Neural progenitor cell (in vitro differentiated cells): Measurements from ENCODE around the gene TAF4.

Experiments
- EZH2 ChIP-seq: fragments of 200-600 bp; sonication (generic); IDR thresholded peaks from 2 replicates; pipeline ENCODE4 v1.6.1; 2017; ENCODE audit warnings: antibody characterized with exemption, mild to moderate bottlenecking, moderate library complexity
- EZH2phosphoT487 ChIP-seq: fragments of 200-600 bp; sonication (generic); IDR thresholded peaks from 2 replicates; pipeline ENCODE4 v1.6.1; 2017; ENCODE audit warnings: antibody characterized with exemption
- TF ChIP-seq, protein P1 (sequence below): fragments of 200-600 bp; sonication (generic); IDR thresholded peaks from 2 replicates; pipeline ENCODE4 v1.5.1; 2017; ENCODE audit warnings: antibody characterized with exemption, mild to moderate bottlenecking

DNA sequence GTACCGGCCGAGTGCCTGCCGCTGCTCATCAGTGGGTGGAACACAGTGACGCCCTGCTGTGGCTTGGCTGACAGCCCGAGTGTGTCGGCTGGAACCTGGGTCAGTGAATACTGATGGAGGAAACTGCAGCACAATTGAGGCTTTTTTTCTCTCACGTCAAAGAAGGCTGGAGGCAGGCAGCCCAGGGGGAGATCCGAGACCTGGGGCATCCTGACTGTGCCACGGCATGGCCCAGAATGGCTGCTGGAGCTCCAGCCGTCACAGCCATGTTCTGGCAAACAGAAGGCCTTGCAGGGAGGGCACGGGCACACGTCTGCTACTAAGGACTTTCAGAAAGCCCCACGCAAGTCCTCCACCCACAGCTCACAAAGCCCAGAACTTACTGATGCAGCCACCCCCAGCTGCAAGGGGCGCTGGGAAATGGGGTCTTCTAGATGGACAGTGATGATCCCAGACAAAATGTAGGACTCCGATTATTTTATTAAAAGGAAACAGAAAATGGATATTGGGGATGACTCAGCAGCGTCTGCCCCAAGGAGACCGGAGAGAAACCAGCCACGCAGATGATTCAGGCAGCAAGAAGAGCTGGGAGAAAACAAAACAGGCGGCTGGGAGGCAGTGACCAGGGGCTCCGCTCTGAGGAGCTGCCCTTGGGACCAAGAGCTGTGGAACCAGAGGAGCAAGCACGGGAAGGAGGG is 140.0 kb downstream of the TAF4 start:
- TF ChIP-seq, protein P1, sequence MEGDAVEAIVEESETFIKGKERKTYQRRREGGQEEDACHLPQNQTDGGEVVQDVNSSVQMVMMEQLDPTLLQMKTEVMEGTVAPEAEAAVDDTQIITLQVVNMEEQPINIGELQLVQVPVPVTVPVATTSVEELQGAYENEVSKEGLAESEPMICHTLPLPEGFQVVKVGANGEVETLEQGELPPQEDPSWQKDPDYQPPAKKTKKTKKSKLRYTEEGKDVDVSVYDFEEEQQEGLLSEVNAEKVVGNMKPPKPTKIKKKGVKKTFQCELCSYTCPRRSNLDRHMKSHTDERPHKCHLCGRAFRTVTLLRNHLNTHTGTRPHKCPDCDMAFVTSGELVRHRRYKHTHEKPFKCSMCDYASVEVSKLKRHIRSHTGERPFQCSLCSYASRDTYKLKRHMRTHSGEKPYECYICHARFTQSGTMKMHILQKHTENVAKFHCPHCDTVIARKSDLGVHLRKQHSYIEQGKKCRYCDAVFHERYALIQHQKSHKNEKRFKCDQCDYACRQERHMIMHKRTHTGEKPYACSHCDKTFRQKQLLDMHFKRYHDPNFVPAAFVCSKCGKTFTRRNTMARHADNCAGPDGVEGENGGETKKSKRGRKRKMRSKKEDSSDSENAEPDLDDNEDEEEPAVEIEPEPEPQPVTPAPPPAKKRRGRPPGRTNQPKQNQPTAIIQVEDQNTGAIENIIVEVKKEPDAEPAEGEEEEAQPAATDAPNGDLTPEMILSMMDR = no peak
- TF ChIP-seq EZH2phosphoT487 = no peak
- TF ChIP-seq EZH2 = no peak
